Calu3 (cell line): ENCODE measurements around the gene CBFA2T3. TPM values are rescaled to one million over a fixed set of nuclear protein-coding genes. Genes with fewer than 3 reads are reported as not detected.

Source experiments
- BruUV-seq: library from RNA; stranded (reverse); fragments of 400-500 nt; replicated peaks from 2 replicates; lab custom pipeline; 2021; lab: Mats Ljungman, UMichigan
- CTCF ChIA-PET: fragments of 300-600 bp; sonication (Branson Sonifier 250); formaldehyde crosslinking; loops from one replicate; lab custom pipeline; 2022; ENCODE audit warnings: antibody characterized with exemption; lab: Charles Lee
- DNase-seq: peaks from one replicate; pipeline ENCODE4 v3.0.0; 2022
- H3K27ac Mint-ChIP-seq: one replicate; pipeline ENCODE4 v1.8.0; 2022; ENCODE audit warnings: mixed read lengths; ENCODE audit not compliant: unreplicated experiment
- H3K27me3 Mint-ChIP-seq: one replicate; pipeline ENCODE4 v1.8.0; 2022; ENCODE audit warnings: mixed read lengths; ENCODE audit not compliant: unreplicated experiment
- H3K36me3 Mint-ChIP-seq: one replicate; pipeline ENCODE4 v1.8.0; 2022; ENCODE audit warnings: mild to moderate bottlenecking, moderate library complexity, mixed read lengths; ENCODE audit not compliant: insufficient read depth, unreplicated experiment
- H3K4me1 Mint-ChIP-seq: one replicate; pipeline ENCODE4 v1.8.0; 2022; ENCODE audit warnings: mild to moderate bottlenecking, low read depth, mixed read lengths; ENCODE audit not compliant: unreplicated experiment
- H3K4me3 Mint-ChIP-seq: one replicate; pipeline ENCODE4 v1.8.0; 2022; ENCODE audit warnings: mild to moderate bottlenecking, low read depth, moderate library complexity, mixed read lengths; ENCODE audit not compliant: unreplicated experiment
- H3K9me3 Mint-ChIP-seq: one replicate; pipeline ENCODE4 v1.8.0; 2022; ENCODE audit warnings: low read depth, mixed read lengths; ENCODE audit not compliant: unreplicated experiment
- CTCF ChIP-seq: fragments of 200-600 bp; IDR thresholded peaks from one replicate; pipeline ENCODE4 v1.8.0; 2022; ENCODE audit warnings: antibody characterized with exemption; ENCODE audit not compliant: unreplicated experiment
- intact Hi-C: fragments of 100-400 bp; cut with micrococcal nuclease; formaldehyde crosslinking; loops from one replicate; pipeline ENCODE4 v1.10.0; 2022; ENCODE audit not compliant: unreplicated experiment
- total RNA-seq: library from RNA; stranded (reverse); gene quantifications from 2 replicates; pipeline ENCODE4 v1.2.3, GENCODE V29; 2022

The CBFA2T3 gene
- total RNA-seq, 1 experiment from 2014 or later, result not detected

- no peak for TF ChIP-seq CTCF
Observed at GRCh38 chr16:88917915-88918627, 58.9 kb downstream of the CBFA2T3 start.

DNA sequence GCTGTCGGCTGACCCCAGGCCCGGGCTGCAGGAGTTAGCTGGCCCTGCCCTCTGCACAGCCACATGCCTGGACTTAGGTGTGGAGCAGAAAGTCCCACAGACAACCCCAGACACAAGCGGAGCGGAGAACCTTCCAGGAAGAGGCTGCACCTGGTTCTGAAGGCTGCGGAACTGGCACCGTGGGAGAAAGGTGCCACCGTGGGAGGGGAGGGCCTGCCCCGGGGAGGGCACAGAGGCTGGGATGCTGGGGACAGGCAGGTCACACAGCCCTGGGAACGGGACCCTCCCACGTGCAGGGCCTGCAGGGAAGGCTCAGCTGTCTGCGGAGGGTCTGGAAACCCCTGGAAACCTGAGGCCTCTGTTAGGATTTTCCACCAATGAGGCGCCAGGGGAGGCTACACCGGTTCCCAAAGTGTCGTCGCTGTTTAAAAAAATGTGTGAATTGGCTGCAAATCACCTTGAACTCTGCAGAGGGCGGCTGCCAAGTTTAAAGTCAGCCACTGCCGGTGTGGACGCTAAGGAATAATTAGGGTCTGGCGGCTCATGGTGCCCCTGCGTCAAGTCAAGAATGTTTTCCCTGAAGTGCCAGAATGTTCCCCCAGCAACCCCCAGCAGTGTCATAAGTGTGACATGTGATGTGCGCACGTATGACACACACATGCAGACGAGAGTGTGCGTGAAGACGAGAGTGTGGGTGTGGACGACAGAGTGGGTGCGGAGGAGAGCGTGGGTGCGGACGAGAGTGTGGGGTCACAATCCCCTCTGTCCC, 59.7 kb downstream of the CBFA2T3 start:
- CTCF ChIA-PET, result no interaction called here
- no peak overlapping the region for H3K27ac Mint-ChIP-seq
- no peak for DNase-seq
- H3K9me3 Mint-ChIP-seq, result peaks cover 3% of the 10 kb centered on the region
- BruUV-seq, result no TSS peak
- peaks cover 16% of the 10 kb centered on the region for H3K4me1 Mint-ChIP-seq
- TF ChIP-seq CTCF, result no peak
- H3K4me3 Mint-ChIP-seq, result no peak overlapping the region
- peaks cover 45% of the 10 kb centered on the region for H3K27me3 Mint-ChIP-seq
- peaks cover 12% of the 10 kb centered on the region for H3K36me3 Mint-ChIP-seq
- intact Hi-C loops, result no loop called here

More at GRCh38 chr16:88917915-88918627, 58.9 kb downstream of the CBFA2T3 start:
- CTCF ChIA-PET, result no interaction called here
- intact Hi-C loops, result no loop called here
- DNase-seq, result no peak
- H3K27me3 Mint-ChIP-seq, result peaks cover 37% of the 10 kb centered on the region
- peaks cover 16% of the 10 kb centered on the region for H3K4me1 Mint-ChIP-seq
- H3K9me3 Mint-ChIP-seq, result peaks cover 3% of the 10 kb centered on the region
- no peak overlapping the region for H3K4me3 Mint-ChIP-seq
- H3K27ac Mint-ChIP-seq, result no peak overlapping the region
- BruUV-seq, result no TSS peak
- peaks cover 12% of the 10 kb centered on the region for H3K36me3 Mint-ChIP-seq

DNA sequence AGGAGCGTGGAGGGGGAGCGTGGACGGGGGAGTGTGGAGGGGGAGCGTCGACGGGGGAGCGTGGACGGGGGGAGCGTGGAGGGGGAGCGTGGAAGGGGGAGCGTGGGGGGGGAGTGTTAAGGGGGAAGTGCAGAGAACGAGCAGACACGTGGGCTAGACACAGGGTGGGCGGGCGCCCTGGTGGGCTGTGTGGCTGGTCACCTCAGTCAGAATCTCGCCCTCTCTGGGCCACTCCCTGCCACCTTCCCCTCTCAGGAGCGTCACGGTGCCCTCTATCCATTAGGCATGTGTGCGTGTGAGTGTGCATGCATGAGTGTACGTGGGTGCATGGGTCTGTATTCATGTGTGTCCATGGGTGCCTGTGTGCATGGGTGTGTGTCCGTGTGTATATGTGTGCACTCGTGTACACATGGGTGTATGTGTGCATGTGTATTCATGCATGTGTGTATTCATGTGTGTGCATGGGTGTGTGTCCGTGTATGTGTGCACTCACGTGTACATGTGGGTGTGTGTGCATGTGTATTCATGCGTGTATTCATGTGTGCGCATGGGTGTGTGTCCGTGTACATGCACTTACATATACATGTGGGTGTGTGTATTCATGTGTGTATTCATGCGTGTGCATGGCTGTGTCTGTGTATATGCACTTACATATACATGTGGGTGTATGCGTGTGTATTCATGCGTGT, 61.2 kb downstream of the CBFA2T3 start:
- H3K9me3 Mint-ChIP-seq, result peaks cover 3% of the 10 kb centered on the region
- peaks cover 8% of the 10 kb centered on the region for H3K36me3 Mint-ChIP-seq
- TF ChIP-seq CTCF, result no peak
- intact Hi-C loops, result no loop called here
- H3K27me3 Mint-ChIP-seq, result peaks cover 60% of the 10 kb centered on the region
- peaks cover 8% of the 10 kb centered on the region for H3K4me1 Mint-ChIP-seq
- no peak for DNase-seq
- no TSS peak for BruUV-seq
- CTCF ChIA-PET, result no interaction called here
- H3K27ac Mint-ChIP-seq, result no peak overlapping the region
- no peak overlapping the region for H3K4me3 Mint-ChIP-seq

GRCh38 chr16:88914750-88915368, 62.1 kb downstream of the CBFA2T3 start:
- peaks cover 3% of the 10 kb centered on the region for H3K9me3 Mint-ChIP-seq
- CTCF ChIA-PET, result interaction anchor here (0.6 kb wide), 1 partner anchor 10 kb away, joined by 4 read pairs; no protein-coding TSS in a partner anchor
- peaks cover 16% of the 10 kb centered on the region for H3K4me1 Mint-ChIP-seq
- H3K4me3 Mint-ChIP-seq, result no peak overlapping the region
- no peak overlapping the region for H3K27ac Mint-ChIP-seq
- H3K27me3 Mint-ChIP-seq, result peaks cover 69% of the 10 kb centered on the region
- DNase-seq, result no peak
- TF ChIP-seq CTCF, result no peak
- intact Hi-C loops, result no loop called here
- no TSS peak for BruUV-seq
- H3K36me3 Mint-ChIP-seq, result peaks cover 8% of the 10 kb centered on the region
